ENCODE data around the gene PEX16. TPM values are rescaled to one million over a fixed set of nuclear protein-coding genes. Genes with fewer than 3 reads are reported as not detected.

The PEX16 gene
- polyA plus RNA-seq, 1 donor from 2014 or later: 61.1 TPM

DNA sequence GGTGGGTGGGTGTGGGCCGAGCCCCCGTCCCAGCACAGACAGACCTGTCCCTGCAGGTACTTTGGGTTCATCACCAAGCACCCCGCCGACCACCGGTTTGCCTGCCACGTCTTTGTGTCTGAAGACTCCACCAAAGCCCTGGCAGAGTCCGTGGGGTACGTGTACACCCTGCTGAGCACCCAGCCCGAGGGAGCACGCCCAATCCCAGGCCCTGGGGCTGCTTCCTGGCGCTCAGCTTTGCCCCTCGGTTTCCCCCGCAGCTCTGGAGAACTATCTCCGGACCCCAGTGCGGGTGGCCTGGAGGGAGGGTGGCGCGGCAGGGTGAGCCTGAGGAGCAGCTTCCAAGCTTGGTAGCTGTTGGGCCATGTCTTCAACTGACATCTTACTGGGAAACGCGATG, 12.6 kb downstream of the PEX16 start:
- Histone ChIP-seq H3F3A (ENCODE audit: insufficient read depth, low read length, poor library complexity, severe bottlenecking) (no peaks in the 10 kb centered on the region), H4K20me1 (ENCODE audit: insufficient read depth) (peaks cover 3% of the 10 kb centered on the region), H3K36me3 (ENCODE audit: insufficient read depth, low read length) (no peaks in the 10 kb centered on the region), H3K27me3 (ENCODE audit: insufficient read depth, low read depth, low read length) (no peaks in the 10 kb centered on the region), H3K27ac (ENCODE audit: low read length) (no peak overlapping the region), H3K9ac (ENCODE audit: low read length) (no peak overlapping the region), H2AFZ (ENCODE audit: low read depth, low read length) (no peak overlapping the region), H3K9me3 (ENCODE audit: low read length) (no peaks in the 10 kb centered on the region), H3K4me2 (ENCODE audit: low read length) (no peak overlapping the region), H3K4me3 (ENCODE audit: low read length) (no peak overlapping the region), H3K79me2 (replicated peaks; ENCODE audit: insufficient read depth, low read length) (peaks cover 26% of the 10 kb centered on the region), H3K9me2 (ENCODE audit: insufficient read depth, low read length) (no peaks in the 10 kb centered on the region)
- TF ChIP-seq, protein P1, sequence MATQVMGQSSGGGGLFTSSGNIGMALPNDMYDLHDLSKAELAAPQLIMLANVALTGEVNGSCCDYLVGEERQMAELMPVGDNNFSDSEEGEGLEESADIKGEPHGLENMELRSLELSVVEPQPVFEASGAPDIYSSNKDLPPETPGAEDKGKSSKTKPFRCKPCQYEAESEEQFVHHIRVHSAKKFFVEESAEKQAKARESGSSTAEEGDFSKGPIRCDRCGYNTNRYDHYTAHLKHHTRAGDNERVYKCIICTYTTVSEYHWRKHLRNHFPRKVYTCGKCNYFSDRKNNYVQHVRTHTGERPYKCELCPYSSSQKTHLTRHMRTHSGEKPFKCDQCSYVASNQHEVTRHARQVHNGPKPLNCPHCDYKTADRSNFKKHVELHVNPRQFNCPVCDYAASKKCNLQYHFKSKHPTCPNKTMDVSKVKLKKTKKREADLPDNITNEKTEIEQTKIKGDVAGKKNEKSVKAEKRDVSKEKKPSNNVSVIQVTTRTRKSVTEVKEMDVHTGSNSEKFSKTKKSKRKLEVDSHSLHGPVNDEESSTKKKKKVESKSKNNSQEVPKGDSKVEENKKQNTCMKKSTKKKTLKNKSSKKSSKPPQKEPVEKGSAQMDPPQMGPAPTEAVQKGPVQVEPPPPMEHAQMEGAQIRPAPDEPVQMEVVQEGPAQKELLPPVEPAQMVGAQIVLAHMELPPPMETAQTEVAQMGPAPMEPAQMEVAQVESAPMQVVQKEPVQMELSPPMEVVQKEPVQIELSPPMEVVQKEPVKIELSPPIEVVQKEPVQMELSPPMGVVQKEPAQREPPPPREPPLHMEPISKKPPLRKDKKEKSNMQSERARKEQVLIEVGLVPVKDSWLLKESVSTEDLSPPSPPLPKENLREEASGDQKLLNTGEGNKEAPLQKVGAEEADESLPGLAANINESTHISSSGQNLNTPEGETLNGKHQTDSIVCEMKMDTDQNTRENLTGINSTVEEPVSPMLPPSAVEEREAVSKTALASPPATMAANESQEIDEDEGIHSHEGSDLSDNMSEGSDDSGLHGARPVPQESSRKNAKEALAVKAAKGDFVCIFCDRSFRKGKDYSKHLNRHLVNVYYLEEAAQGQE (IDR thresholded peaks at IDR 0.05; ENCODE audit: borderline replicate concordance): no peak
- TF ChIP-seq RAD21 (conservative IDR thresholded peaks at IDR 0.05): no peak
- TF ChIP-seq TAF1 (IDR thresholded peaks at IDR 0.05; ENCODE audit: low read depth): no peak
- no peak for TF ChIP-seq MXI1 (conservative IDR thresholded peaks at IDR 0.05; ENCODE audit: poor library complexity, severe bottlenecking)
- TF ChIP-seq, protein P2, sequence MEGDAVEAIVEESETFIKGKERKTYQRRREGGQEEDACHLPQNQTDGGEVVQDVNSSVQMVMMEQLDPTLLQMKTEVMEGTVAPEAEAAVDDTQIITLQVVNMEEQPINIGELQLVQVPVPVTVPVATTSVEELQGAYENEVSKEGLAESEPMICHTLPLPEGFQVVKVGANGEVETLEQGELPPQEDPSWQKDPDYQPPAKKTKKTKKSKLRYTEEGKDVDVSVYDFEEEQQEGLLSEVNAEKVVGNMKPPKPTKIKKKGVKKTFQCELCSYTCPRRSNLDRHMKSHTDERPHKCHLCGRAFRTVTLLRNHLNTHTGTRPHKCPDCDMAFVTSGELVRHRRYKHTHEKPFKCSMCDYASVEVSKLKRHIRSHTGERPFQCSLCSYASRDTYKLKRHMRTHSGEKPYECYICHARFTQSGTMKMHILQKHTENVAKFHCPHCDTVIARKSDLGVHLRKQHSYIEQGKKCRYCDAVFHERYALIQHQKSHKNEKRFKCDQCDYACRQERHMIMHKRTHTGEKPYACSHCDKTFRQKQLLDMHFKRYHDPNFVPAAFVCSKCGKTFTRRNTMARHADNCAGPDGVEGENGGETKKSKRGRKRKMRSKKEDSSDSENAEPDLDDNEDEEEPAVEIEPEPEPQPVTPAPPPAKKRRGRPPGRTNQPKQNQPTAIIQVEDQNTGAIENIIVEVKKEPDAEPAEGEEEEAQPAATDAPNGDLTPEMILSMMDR (IDR thresholded peaks at IDR 0.05; ENCODE audit: poor library complexity, severe bottlenecking): no peak
- no peak for TF ChIP-seq EZH2 (IDR thresholded peaks at IDR 0.05; ENCODE audit: borderline replicate concordance, insufficient read depth, low read length, poor library complexity, severe bottlenecking)
- no peak for TF ChIP-seq EP300 (conservative IDR thresholded peaks at IDR 0.05; ENCODE audit: poor library complexity, severe bottlenecking)
- no peak for TF ChIP-seq POLR2AphosphoS5 (IDR thresholded peaks at IDR 0.05)
- no peak for TF ChIP-seq SMC3 (conservative IDR thresholded peaks at IDR 0.05; ENCODE audit: poor library complexity)

DNA sequence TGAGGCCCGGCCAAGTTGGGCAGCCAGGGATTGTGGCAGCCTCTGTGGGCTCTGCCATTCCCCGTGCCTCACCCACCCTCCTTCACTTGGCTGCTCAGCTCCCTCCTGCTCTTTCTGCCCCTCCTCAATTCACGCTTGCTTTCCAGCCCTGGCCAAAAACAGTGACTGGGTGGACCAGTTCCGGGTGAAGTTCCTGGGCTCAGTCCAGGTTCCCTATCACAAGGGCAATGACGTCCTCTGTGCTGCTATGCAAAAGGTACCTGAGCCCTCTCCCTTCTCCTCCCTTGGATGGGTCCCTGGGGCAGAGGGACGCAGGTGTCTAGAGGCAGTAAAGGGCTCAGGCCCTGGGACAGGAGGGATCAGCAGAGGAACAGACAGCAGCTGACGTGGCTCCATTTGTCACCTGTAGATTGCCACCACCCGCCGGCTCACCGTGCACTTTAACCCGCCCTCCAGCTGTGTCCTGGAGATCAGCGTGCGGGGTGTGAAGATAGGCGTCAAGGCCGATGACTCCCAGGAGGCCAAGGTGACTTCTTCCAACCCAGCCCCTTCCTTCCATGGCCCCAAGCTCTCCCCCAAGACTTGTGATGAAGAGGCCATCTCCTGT, 13.3 kb downstream of the PEX16 start:
- TF ChIP-seq POLR2AphosphoS5 (IDR thresholded peaks at IDR 0.05) (no peak), EP300 (conservative IDR thresholded peaks at IDR 0.05; ENCODE audit: poor library complexity, severe bottlenecking) (no peak), MXI1 (conservative IDR thresholded peaks at IDR 0.05; ENCODE audit: poor library complexity, severe bottlenecking) (no peak), TAF1 (IDR thresholded peaks at IDR 0.05; ENCODE audit: low read depth) (no peak), SMC3 (conservative IDR thresholded peaks at IDR 0.05; ENCODE audit: poor library complexity) (no peak), EZH2 (IDR thresholded peaks at IDR 0.05; ENCODE audit: borderline replicate concordance, insufficient read depth, low read length, poor library complexity, severe bottlenecking) (no peak)
- TF ChIP-seq, protein P1 (IDR thresholded peaks at IDR 0.05; ENCODE audit: borderline replicate concordance): no peak
- TF ChIP-seq, protein P2 (IDR thresholded peaks at IDR 0.05; ENCODE audit: poor library complexity, severe bottlenecking): no peak
- Histone ChIP-seq H3K27ac (ENCODE audit: low read length) (no peak overlapping the region), H3K9ac (ENCODE audit: low read length) (no peak overlapping the region), H3K27me3 (ENCODE audit: insufficient read depth, low read depth, low read length) (no peaks in the 10 kb centered on the region), H3K4me3 (ENCODE audit: low read length) (no peak overlapping the region), H3K4me2 (ENCODE audit: low read length) (no peak overlapping the region), H3K36me3 (ENCODE audit: insufficient read depth, low read length) (no peaks in the 10 kb centered on the region), H3K9me2 (ENCODE audit: insufficient read depth, low read length) (no peaks in the 10 kb centered on the region), H3K79me2 (replicated peaks; ENCODE audit: insufficient read depth, low read length) (peaks cover 26% of the 10 kb centered on the region), H4K20me1 (ENCODE audit: insufficient read depth) (peaks cover 3% of the 10 kb centered on the region), H3F3A (ENCODE audit: insufficient read depth, low read length, poor library complexity, severe bottlenecking) (no peaks in the 10 kb centered on the region), H3K9me3 (ENCODE audit: low read length) (no peaks in the 10 kb centered on the region), H2AFZ (ENCODE audit: low read depth, low read length) (no peak overlapping the region)
